Muscle layer of duodenum (tissue), 2 donors: Measurements from ENCODE around the gene EFEMP1.

Experiments used
- H3K27ac ChIP-seq: one replicate; pipeline ENCODE4 v1.7.0; 2013; ENCODE audit warnings: mild to moderate bottlenecking, low read length
- H3K27me3 ChIP-seq: one replicate; pipeline ENCODE4 v1.7.0; 2013; ENCODE audit warnings: low read depth, mild to moderate bottlenecking, control low read depth, low read length
- H3K36me3 ChIP-seq, 2 donors: one replicate each; pipeline ENCODE4 v1.7.0; 2013; ENCODE audit warnings: low read length in 2 of 2, control low read depth in 1 of 2, mild to moderate bottlenecking in 1 of 2; ENCODE audit not compliant: insufficient read depth in 2 of 2, control insufficient read depth in 1 of 2
- H3K4me1 ChIP-seq, 2 donors: one replicate each; pipeline ENCODE4 v1.7.0; 2013; ENCODE audit warnings: low read length in 2 of 2, mild to moderate bottlenecking in 2 of 2, control low read depth in 1 of 2, moderate library complexity in 1 of 2; ENCODE audit not compliant: insufficient read depth in 2 of 2, control insufficient read depth in 1 of 2
- H3K4me3 ChIP-seq, 2 donors: one replicate each; pipeline ENCODE4 v1.7.0; 2013; ENCODE audit warnings: low read length in 2 of 2, low read depth in 1 of 2, mild to moderate bottlenecking in 1 of 2
- H3K9me3 ChIP-seq, 2 donors: one replicate each; pipeline ENCODE4 v1.7.0; 2013; ENCODE audit warnings: low read length in 2 of 2, control low read depth in 1 of 2, mild to moderate bottlenecking in 1 of 2; ENCODE audit not compliant: control insufficient read depth in 1 of 2
- donor health status: healthy.

Gene EFEMP1, protein sequence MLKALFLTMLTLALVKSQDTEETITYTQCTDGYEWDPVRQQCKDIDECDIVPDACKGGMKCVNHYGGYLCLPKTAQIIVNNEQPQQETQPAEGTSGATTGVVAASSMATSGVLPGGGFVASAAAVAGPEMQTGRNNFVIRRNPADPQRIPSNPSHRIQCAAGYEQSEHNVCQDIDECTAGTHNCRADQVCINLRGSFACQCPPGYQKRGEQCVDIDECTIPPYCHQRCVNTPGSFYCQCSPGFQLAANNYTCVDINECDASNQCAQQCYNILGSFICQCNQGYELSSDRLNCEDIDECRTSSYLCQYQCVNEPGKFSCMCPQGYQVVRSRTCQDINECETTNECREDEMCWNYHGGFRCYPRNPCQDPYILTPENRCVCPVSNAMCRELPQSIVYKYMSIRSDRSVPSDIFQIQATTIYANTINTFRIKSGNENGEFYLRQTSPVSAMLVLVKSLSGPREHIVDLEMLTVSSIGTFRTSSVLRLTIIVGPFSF

DNA sequence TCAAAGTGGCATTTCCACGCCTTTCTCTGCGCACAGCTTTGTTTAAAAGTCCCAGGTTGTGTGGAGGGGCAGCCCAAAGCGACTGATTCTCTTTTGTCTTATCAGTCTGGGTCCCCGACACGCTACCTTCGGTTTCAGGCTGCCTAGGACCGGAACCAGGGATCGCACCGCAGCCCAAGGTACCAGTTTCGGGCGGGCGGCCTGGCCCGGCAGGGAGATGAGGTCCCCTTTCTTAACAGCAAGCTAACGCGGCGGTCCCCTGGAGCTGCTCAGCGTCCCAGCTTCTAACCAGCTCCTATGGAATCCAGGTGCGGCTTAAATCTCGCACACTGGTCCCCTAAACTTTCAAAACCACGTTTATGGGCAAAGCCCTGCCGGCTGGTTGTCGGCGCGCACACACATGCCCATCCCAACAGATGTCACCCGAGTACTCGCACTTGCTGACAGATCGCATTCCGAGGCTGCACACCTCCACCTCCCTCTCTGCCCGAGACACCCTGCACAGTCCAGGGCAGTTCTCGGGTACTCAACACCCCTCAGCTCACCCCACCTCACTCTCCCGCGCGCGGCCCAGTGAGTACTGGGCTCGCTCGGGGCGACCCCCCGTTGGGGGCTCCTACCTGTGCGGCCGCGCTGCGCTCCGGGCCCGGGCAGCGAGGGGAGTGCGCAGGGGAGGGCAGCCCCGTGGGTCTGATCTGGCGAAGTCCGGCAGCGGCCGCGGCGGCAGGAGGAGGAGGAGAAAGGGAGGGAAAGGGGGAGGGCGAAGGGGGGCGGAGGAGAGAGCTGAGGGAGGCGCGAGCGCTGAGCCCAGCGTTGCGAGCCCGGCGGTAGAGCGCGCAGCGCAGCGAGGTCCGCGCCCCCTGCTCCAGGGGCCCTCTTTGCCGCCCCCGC is at the start of gene EFEMP1:
Gene EFEMP1 (minus strand): TSS at position 692 of the 891 bp plus-strand sequence. CDS start 1,342 bp downstream, outside the sequence.
- no peaks in the 10 kb centered on the region for H3K9me3 ChIP-seq
- no peaks in the 10 kb centered on the region for H3K36me3 ChIP-seq
- no peak within 1 kb of the TSS for H3K27ac ChIP-seq
- peaks cover 16% of the 10 kb centered on the region for H3K27me3 ChIP-seq
- H3K4me3 ChIP-seq = peak within 1 kb of the TSS; percentile 65 to 74
- H3K4me1 ChIP-seq = peaks cover 0 to 11% of the 10 kb centered on the region in 2 donors

DNA sequence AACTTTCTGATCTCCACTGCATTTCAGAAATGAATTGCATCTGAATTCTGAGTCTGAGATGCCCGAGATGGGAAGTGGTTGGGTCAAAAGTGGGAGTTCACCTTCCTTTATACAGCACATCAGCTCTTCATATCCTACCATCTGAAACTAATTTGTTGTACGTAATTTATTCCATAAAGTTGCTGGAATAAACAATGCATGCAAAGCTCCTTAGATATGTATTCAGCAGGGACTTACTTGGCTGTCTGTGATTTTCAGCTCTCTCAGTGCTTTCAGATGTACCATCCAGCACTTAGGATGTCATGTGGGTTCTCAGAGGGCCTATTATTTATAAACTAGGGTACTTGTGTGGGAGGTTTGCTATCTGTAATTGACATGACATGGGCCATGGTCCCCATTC is 46.9 kb upstream of the EFEMP1 start:
- Histone ChIP-seq H3K36me3 (no peaks in the 10 kb centered on the region), H3K4me1 (no peaks in the 10 kb centered on the region), H3K9me3 (no peaks in the 10 kb centered on the region), H3K27ac (no peak overlapping the region), H3K27me3 (no peaks in the 10 kb centered on the region), H3K4me3 (no peak overlapping the region)

DNA sequence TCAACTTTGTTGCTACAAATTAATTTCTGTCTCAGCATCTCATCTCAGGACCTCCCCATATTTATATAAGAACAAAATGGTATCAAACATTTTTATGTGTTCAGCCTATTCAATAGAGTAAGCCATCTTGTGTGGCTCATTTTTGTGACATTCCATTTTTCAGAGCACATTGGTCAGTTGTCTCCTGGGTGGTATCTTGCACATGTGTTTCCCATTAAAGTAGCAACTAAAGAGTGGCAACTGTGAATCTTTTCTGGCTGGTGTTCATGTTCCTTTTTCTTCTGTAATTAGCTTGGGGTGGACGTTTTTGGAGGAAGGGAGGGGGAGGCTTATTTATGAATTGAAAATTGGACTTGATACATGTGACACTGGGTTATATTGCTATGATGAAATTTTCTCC is 45.4 kb upstream of the EFEMP1 start:
- H3K27me3 ChIP-seq = no peaks in the 10 kb centered on the region
- H3K4me3 ChIP-seq = no peak overlapping the region
- no peaks in the 10 kb centered on the region for H3K4me1 ChIP-seq
- H3K9me3 ChIP-seq = no peaks in the 10 kb centered on the region
- no peaks in the 10 kb centered on the region for H3K36me3 ChIP-seq
- H3K27ac ChIP-seq = no peak overlapping the region

DNA sequence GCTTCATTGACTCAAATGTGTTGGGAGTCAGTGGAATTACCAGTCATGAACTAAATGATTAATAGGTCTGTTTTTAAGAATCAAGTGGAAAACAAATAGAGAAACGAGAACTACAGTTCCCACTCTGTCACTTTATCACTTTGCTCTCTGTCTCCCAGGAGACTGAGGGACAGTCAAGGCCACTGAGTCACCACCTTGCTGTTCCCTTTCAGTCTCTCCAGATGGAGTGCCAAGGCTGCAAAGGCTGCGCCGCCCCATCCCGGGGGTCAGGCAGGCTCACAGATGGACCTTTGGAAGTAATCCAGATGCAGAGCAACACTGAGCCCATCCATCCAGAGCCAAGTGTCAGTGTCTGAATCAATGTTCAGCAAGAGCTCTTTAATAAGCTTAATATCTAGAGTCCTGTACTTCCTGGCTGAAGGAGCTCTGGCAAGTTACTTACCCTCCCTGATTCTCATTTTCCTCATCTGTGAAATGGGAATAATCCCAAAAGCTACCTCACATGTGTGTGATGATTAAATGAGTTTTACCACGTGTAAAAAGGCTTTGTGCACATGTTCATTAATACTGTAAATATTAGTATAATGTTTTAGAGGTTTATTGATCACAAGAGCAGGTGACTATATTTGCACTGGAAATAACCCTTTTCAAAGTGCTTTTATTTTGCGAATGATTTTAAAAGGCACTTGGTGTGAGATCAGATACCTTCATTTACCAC is 43.0 kb upstream of the EFEMP1 start:
- Histone ChIP-seq H3K4me1 (no peaks in the 10 kb centered on the region), H3K4me3 (no peak overlapping the region), H3K27ac (no peak overlapping the region), H3K9me3 (no peaks in the 10 kb centered on the region), H3K27me3 (no peaks in the 10 kb centered on the region), H3K36me3 (no peaks in the 10 kb centered on the region)

DNA sequence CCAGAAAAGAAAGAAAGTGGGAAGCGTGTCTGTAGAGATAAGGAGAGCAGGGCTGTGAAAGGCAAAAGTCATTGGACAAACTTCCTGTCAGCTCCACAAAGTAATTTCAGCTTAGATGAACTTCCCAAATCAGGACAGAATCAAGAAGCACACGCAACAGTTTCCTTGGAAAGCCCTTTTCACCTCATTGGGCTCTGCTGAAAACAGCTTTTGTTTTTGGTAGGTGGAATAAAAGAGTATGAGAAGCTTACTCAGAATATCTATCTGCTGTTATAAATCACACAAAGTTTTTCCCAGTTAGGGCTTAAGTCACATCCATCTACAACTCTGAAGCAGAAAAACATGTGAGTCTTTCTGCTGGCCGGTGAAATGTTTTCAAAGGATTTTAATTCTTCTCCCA is 42.4 kb upstream of the EFEMP1 start:
- H3K4me3 ChIP-seq = no peak overlapping the region
- no peaks in the 10 kb centered on the region for H3K27me3 ChIP-seq
- no peaks in the 10 kb centered on the region for H3K9me3 ChIP-seq
- H3K36me3 ChIP-seq = no peaks in the 10 kb centered on the region
- no peak overlapping the region for H3K27ac ChIP-seq
- no peaks in the 10 kb centered on the region for H3K4me1 ChIP-seq

DNA sequence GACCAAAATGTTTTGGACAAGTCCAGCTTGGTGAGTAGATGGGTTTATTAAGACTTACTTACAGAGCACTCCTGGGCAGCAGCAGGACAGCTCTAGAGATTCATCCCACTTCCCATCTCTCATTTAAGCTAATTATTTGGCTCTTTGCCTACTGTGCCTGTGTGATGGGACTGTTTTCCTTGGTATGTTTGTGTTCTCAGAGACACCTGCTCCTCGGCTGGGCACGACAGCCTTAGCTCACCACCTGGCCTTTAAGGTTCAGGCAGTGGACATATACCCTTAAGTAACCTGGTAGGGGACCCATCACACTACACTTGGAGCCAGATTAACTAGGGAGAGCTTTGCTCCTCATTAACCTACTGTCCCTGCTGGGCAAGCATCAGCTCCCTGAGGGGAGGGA is 41.7 kb upstream of the EFEMP1 start:
- no peak overlapping the region for H3K4me3 ChIP-seq
- no peaks in the 10 kb centered on the region for H3K4me1 ChIP-seq
- H3K27ac ChIP-seq = no peak overlapping the region
- H3K27me3 ChIP-seq = no peaks in the 10 kb centered on the region
- H3K36me3 ChIP-seq = no peaks in the 10 kb centered on the region
- H3K9me3 ChIP-seq = no peaks in the 10 kb centered on the region

DNA sequence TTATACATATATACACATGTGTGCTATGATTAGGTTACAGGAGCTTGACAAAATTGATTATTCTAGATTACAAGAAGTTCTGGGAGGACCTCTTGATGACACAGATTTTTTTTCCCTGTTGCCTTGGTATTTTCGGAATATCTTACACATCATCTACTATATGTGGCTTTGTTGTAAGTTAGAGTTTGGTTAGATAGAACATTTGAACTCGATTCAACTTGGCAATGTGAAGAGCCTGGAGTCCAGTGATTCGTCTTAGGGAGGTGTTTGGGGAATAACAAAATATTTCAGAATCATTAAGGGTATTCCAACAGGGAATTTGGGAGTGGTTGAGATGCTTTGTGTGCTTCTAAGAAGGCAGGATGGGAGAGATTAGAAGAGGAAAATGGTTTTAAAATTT is 39.3 kb upstream of the EFEMP1 start:
- no peaks in the 10 kb centered on the region for H3K4me1 ChIP-seq
- no peak overlapping the region for H3K4me3 ChIP-seq

DNA sequence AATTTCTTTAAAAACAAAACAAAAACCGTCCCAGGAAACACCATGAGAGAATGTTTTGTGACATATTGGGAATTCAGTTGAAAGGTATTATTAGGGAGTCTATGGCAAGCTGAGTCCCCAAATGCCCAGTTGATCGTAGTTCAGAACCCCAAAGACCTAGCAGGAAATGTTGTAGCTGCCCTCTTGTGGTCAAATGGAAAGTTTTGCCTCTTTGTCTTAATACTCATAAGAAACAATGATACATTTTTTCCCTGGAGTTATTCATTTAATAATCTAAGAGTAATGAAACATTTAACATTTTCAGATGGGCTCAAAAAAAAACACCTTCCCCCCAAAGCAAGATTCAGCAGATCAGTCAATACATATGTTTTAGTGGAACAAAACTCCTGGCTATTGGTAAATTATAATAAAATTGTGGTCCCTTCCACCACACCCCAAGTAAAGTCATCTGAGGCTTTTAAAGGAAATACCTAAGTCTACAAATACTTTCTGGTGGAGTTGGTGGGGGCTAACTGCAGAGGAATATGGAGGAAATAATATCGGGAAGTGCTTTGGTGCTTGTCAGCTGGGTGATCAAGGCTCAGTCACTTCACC is 37.8 kb upstream of the EFEMP1 start:
- Histone ChIP-seq H3K4me3 (no peak overlapping the region), H3K27me3 (no peaks in the 10 kb centered on the region), H3K9me3 (no peaks in the 10 kb centered on the region), H3K27ac (peak overlapping the region; percentile 1), H3K36me3 (no peaks in the 10 kb centered on the region), H3K4me1 (no peaks in the 10 kb centered on the region)

More for the DNA sequence above, 39.3 kb upstream of the EFEMP1 start:
- no peaks in the 10 kb centered on the region for H3K36me3 ChIP-seq
- no peak overlapping the region for H3K27ac ChIP-seq
- no peaks in the 10 kb centered on the region for H3K27me3 ChIP-seq
- H3K9me3 ChIP-seq = no peaks in the 10 kb centered on the region

DNA sequence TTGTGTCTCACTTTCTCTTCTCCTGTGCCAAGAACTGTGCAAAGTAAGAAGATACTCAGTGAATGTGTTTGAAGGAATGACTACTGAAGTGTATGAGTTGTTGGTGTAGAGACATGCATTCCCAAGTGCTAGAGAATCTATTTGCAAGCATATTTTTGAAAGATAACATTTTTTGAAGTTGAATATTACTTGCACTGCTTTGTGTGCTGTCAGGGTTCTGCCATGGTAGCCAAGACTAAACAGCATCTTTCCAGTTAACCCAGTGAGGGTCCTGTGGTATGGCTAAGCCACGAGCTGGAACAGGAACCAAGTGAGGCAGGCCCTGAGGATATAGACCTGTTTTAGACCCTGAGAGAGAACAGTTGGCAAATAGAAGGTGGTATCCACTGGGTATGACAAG is 35.2 kb upstream of the EFEMP1 start:
- H3K4me1 ChIP-seq = no peaks in the 10 kb centered on the region
- no peak overlapping the region for H3K27ac ChIP-seq
- H3K36me3 ChIP-seq = no peaks in the 10 kb centered on the region
- H3K27me3 ChIP-seq = no peaks in the 10 kb centered on the region
- H3K4me3 ChIP-seq = no peak overlapping the region
- no peaks in the 10 kb centered on the region for H3K9me3 ChIP-seq

DNA sequence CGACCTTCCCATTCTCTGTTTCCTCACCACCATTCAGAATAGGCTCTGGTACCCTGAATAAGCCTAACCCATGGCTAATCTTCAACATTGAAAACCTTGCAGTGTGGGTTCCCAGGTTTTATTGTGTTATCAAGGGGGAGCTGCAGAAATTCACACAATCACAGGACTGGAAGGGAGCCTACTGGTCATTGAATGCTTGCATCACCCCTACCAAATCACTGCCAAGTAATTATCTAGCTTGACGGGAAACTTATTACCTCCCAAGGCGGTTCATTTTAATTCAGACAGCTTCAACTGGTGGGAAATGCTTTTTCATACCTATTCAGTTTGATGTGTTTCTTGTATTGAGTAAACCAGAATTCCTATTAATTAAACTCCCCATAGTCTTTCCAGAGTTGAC is 33.6 kb upstream of the EFEMP1 start:
- no peaks in the 10 kb centered on the region for H3K9me3 ChIP-seq
- no peaks in the 10 kb centered on the region for H3K36me3 ChIP-seq
- H3K27me3 ChIP-seq = no peaks in the 10 kb centered on the region
- H3K4me1 ChIP-seq = no peaks in the 10 kb centered on the region
- H3K27ac ChIP-seq = no peak overlapping the region
- H3K4me3 ChIP-seq = no peak overlapping the region
